ENCODE results near the gene EXOC3L1.

GRCh38 chr16:67201411-67202345 is 11.7 kb upstream of the EXOC3L1 start:
- no peak for TF ChIP-seq POLR2A (IDR thresholded peaks at IDR 0.05)
- no peak for TF ChIP-seq CTCF (IDR thresholded peaks at IDR 0.05)
